A549 (cell line): ENCODE measurements around the gene PPP1R18.

Source experiments
- BCL3 ChIP-seq: fragments of >200 bp; sonication (Bioruptor Twin); formaldehyde crosslinking; IDR thresholded peaks from 3 replicates; pipeline ENCODE4 v1.6.1; 2016
- CEBPB ChIP-seq, 2 experiments: fragments of >200 bp in 1 of 2; sonication (Bioruptor Twin) in 1 of 2; formaldehyde crosslinking in 1 of 2; IDR thresholded peaks; 2 replicates each; pipeline ENCODE4 v1.6.1; 2012 to 2016
- CHD2 ChIP-seq: fragments of 150-350 bp; IDR thresholded peaks from 2 replicates; pipeline ENCODE4 v1.6.1; 2014; ENCODE audit warnings: low read length; ENCODE audit not compliant: partially characterized antibody
- CHD4 ChIP-seq: fragments of 200-600 bp; sonication (generic); IDR thresholded peaks from 2 replicates; pipeline ENCODE4 v1.6.1; 2016; ENCODE audit warnings: antibody characterized with exemption, mild to moderate bottlenecking, borderline replicate concordance
- CTCF ChIP-seq: fragments of >200 bp; sonication (Bioruptor Twin); formaldehyde crosslinking; IDR thresholded peaks from 3 replicates; pipeline ENCODE4 v1.5.1; 2016
- EP300 ChIP-seq, 2 experiments: fragments of >200 bp; sonication (Bioruptor Twin); formaldehyde crosslinking; IDR thresholded peaks; 2 replicates in 1 of 2; 3 replicates in 1 of 2; pipeline ENCODE4 v1.6.1; 2016 to 2017
- HOXA7 ChIP-seq: fragments of 250-450 bp; sonication (Bioruptor Pico); IDR thresholded peaks from 2 replicates; pipeline ENCODE4 v1.5.0; 2020; ENCODE audit warnings: mild to moderate bottlenecking, moderate library complexity
- MAX ChIP-seq: IDR thresholded peaks from 2 replicates; pipeline ENCODE4 v1.6.1; 2012
- MAZ ChIP-seq: fragments of 150-350 bp; IDR thresholded peaks from 2 replicates; pipeline ENCODE4 v1.6.1; 2014; ENCODE audit warnings: antibody characterized with exemption, low read depth, low read length, borderline replicate concordance
- POLR2A ChIP-seq: IDR thresholded peaks from 2 replicates; pipeline ENCODE4 v1.6.1; 2012; ENCODE audit warnings: mild to moderate bottlenecking, low read length
- RAD21 ChIP-seq, 2 experiments: fragments of >200 bp in 1 of 2; sonication (Bioruptor Twin) in 1 of 2; formaldehyde crosslinking in 1 of 2; IDR thresholded peaks in 1 of 2; conservative IDR thresholded peaks in 1 of 2; 2 replicates in 1 of 2; 3 replicates in 1 of 2; pipeline ENCODE4 v1.6.1; 2012 to 2018; ENCODE audit warnings: inconsistent platforms in 1 of 2
- RARB ChIP-seq: fragments of 250-450 bp; sonication (Bioruptor Pico); IDR thresholded peaks from 2 replicates; pipeline ENCODE4 v1.8.0; 2021; ENCODE audit warnings: mild to moderate bottlenecking, moderate library complexity
- RCOR1 ChIP-seq: fragments of 150-350 bp; IDR thresholded peaks from 2 replicates; pipeline ENCODE4 v1.6.1; 2014; ENCODE audit warnings: antibody characterized with exemption, low read length, low read depth
- SMC3 ChIP-seq: fragments of >200 bp; sonication (Bioruptor Twin); formaldehyde crosslinking; IDR thresholded peaks from 3 replicates; pipeline ENCODE4 v1.6.1; 2018; ENCODE audit warnings: inconsistent platforms

- TF ChIP-seq CHD2 (no peak), EP300 (IDR thresholded peaks at IDR 0.05) (no peak), POLR2A (no peak), MAX (no peak), CTCF (no peak), MAZ (no peak), RCOR1 (no peak), HOXA7 (no peak), RAD21 (conservative IDR thresholded peaks at IDR 0.05 in 1 of 2, IDR thresholded peaks at IDR 0.05 in 1 of 2) (no peak), CEBPB (IDR thresholded peaks at IDR 0.05) (no peak), RARB (CRISPR knock-in tag) (no peak), SMC3 (no peak), CHD4 (no peak), BCL3 (no peak)
These were observed 15.5 kb downstream of the PPP1R18 start for GRCh38 chr6:30670760-30671527.
